OCI-LY7 (cell line): ENCODE measurements around the gene CUX1. TPM values are rescaled to one million over a fixed set of nuclear protein-coding genes. Genes with fewer than 3 reads are reported as not detected.

ENCODE experiments used
- BruUV-seq: library from RNA; stranded (reverse); fragments of 400-500 nt; replicated peaks from 2 replicates; lab custom pipeline; 2021; lab: Mats Ljungman, UMichigan
- CTCF ChIA-PET: fragments of 300-600 bp; sonication (Branson Sonifier 250); formaldehyde crosslinking; loops from one replicate; lab custom pipeline; 2022; ENCODE audit warnings: antibody characterized with exemption; ENCODE audit not compliant: unreplicated experiment; lab: Charles Lee
- POLR2A ChIA-PET: fragments of 300-600 bp; sonication (Branson Sonifier 250); formaldehyde crosslinking; loops from one replicate; lab custom pipeline; 2022; ENCODE audit warnings: antibody characterized with exemption; lab: Charles Lee
- DNase-seq: peaks from one replicate; pipeline ENCODE4 v3.0.0-alpha.2; 2015; ENCODE audit warnings: low spot score
- H2AFZ ChIP-seq: fragments of 200-600 bp; sonication (generic), shearing (Covaris generic); 2 replicates; pipeline ENCODE4 v1.6.1; 2014; ENCODE audit warnings: mild to moderate bottlenecking, antibody characterized with exemption, low read length, moderate library complexity
- H3K27ac ChIP-seq: fragments of 200-600 bp; sonication (generic); 2 replicates; pipeline ENCODE4 v1.5.1; 2014; ENCODE audit warnings: mixed run types, low read depth, mild to moderate bottlenecking, moderate library complexity, low read length, inconsistent platforms; ENCODE audit not compliant: poor library complexity, severe bottlenecking
- H3K36me3 ChIP-seq: fragments of 200-600 bp; sonication (generic); 2 replicates; pipeline ENCODE4 v1.6.1; 2014; ENCODE audit warnings: mild to moderate bottlenecking, antibody characterized with exemption, low read length, moderate library complexity, mixed read lengths; ENCODE audit not compliant: insufficient read depth
- H3K4me1 ChIP-seq: fragments of 200-600 bp; sonication (generic); 2 replicates; pipeline ENCODE4 v1.5.1; 2014; ENCODE audit warnings: mild to moderate bottlenecking, low read length; ENCODE audit not compliant: insufficient read depth, poor library complexity, severe bottlenecking
- H3K4me2 ChIP-seq: fragments of 200-600 bp; sonication (generic); 2 replicates; pipeline ENCODE4 v1.6.1; 2014; ENCODE audit warnings: mild to moderate bottlenecking, low read length
- H3K4me3 ChIP-seq: fragments of 200-600 bp; sonication (generic); 2 replicates; pipeline ENCODE4 v1.5.1; 2014; ENCODE audit warnings: mild to moderate bottlenecking, low read depth, low read length; ENCODE audit not compliant: poor library complexity, severe bottlenecking
- H3K79me2 ChIP-seq: fragments of 200-600 bp; sonication (generic); 2 replicates; pipeline ENCODE4 v1.6.1; 2016; ENCODE audit warnings: low read depth, mild to moderate bottlenecking, low read length, moderate library complexity, mixed read lengths; ENCODE audit not compliant: insufficient read depth
- H3K9me2 ChIP-seq: fragments of 200-600 bp; sonication (generic); 2 replicates; pipeline ENCODE4 v1.6.1; 2016; ENCODE audit warnings: mild to moderate bottlenecking, low read length, mixed read lengths; ENCODE audit not compliant: insufficient read depth
- H3K9me3 ChIP-seq: fragments of 200-600 bp; sonication (generic); 2 replicates; pipeline ENCODE4 v1.6.1; 2014; ENCODE audit warnings: mild to moderate bottlenecking, mixed run types, low read length, mixed read lengths
- H4K20me1 ChIP-seq: fragments of 200-600 bp; sonication (generic); 2 replicates; pipeline ENCODE4 v1.6.1; 2014; ENCODE audit warnings: mild to moderate bottlenecking, antibody characterized with exemption, low read length, moderate library complexity, mixed read lengths; ENCODE audit not compliant: insufficient read depth
- CTCF ChIP-seq: fragments of 200-600 bp; sonication (generic); conservative IDR thresholded peaks from 2 replicates; pipeline ENCODE4 v1.5.1; 2014; ENCODE audit warnings: mild to moderate bottlenecking, antibody characterized with exemption, low read length, moderate library complexity, mixed read lengths
- EZH2phosphoT487 ChIP-seq: fragments of 200-600 bp; sonication (generic); IDR thresholded peaks from 2 replicates; pipeline ENCODE4 v1.6.1; 2018; ENCODE audit warnings: low read depth, borderline replicate concordance, mild to moderate bottlenecking, mixed run types, antibody characterized with exemption, low read length, moderate library complexity, mixed read lengths
- intact Hi-C: fragments of 100-400 bp; cut with micrococcal nuclease; formaldehyde crosslinking; loops from one replicate; pipeline ENCODE4 v1.10.0; 2022; ENCODE audit not compliant: unreplicated experiment
- total RNA-seq, 2 experiments: library from RNA; depleted of rRNA in 1 of 2; stranded (reverse); fragments of >200 nt in 1 of 2; shearing (Covaris generic) in 1 of 2; gene quantifications; 2 replicates each; pipeline ENCODE4 v1.2.3, GENCODE V29; 2014 to 2022

Gene CUX1
- total RNA-seq, 2 experiments from 2014 or later = 143 to 199 TPM

- no peak overlapping the region for H2AFZ ChIP-seq
- H3K4me1 ChIP-seq = no peaks in the 10 kb centered on the region
- no peak overlapping the region for H3K4me3 ChIP-seq
- no peak overlapping the region for H3K27ac ChIP-seq
- CTCF ChIA-PET = no interaction called here
- DNase-seq = no peak
- POLR2A ChIA-PET = no interaction called here
- intact Hi-C loops = no loop called here
- BruUV-seq = no TSS peak
- peaks cover 100% of the 10 kb centered on the region for H3K36me3 ChIP-seq
- TF ChIP-seq CTCF = no peak
- no peak for TF ChIP-seq EZH2phosphoT487
- no peaks in the 10 kb centered on the region for H3K9me2 ChIP-seq
- no peaks in the 10 kb centered on the region for H4K20me1 ChIP-seq
- no peaks in the 10 kb centered on the region for H3K9me3 ChIP-seq
- H3K79me2 ChIP-seq = no peaks in the 10 kb centered on the region
- no peak overlapping the region for H3K4me2 ChIP-seq
These were observed 384.1 kb downstream of the CUX1 start for GRCh38 chr7:102201576-102201975.

- Histone ChIP-seq H3K79me2 (no peaks in the 10 kb centered on the region), H3K36me3 (peaks cover 100% of the 10 kb centered on the region), H3K4me1 (no peaks in the 10 kb centered on the region), H3K4me3 (no peak overlapping the region), H4K20me1 (no peaks in the 10 kb centered on the region), H3K9me3 (no peaks in the 10 kb centered on the region), H2AFZ (no peak overlapping the region), H3K27ac (no peak overlapping the region), H3K4me2 (no peak overlapping the region), H3K9me2 (no peaks in the 10 kb centered on the region)
- ChIA-PET POLR2A (no interaction called here), CTCF (no interaction called here)
- BruUV-seq = no TSS peak
- no peak for DNase-seq
- no peak for TF ChIP-seq EZH2phosphoT487
- TF ChIP-seq CTCF = no peak
- intact Hi-C loops = no loop called here
These were observed 385.1 kb downstream of the CUX1 start for GRCh38 chr7:102202556-102202955.

GRCh38 chr7:102203218-102203617 lies 385.8 kb downstream of the CUX1 start:
- no peak for TF ChIP-seq CTCF
- TF ChIP-seq EZH2phosphoT487 = no peak

More at GRCh38 chr7:102203218-102203617, 385.8 kb downstream of the CUX1 start:
- Histone ChIP-seq H3K9me2 (no peaks in the 10 kb centered on the region), H3K4me1 (no peaks in the 10 kb centered on the region), H4K20me1 (no peaks in the 10 kb centered on the region), H3K79me2 (no peaks in the 10 kb centered on the region), H3K9me3 (no peaks in the 10 kb centered on the region), H3K27ac (no peak overlapping the region), H3K4me2 (no peak overlapping the region), H3K4me3 (no peak overlapping the region), H2AFZ (no peak overlapping the region), H3K36me3 (peaks cover 100% of the 10 kb centered on the region)
- BruUV-seq = no TSS peak
- intact Hi-C loops = no loop called here
- no peak for DNase-seq
- ChIA-PET POLR2A (no interaction called here), CTCF (no interaction called here)
